ENCODE results near the gene LDAF1.
"Not testable (repeated sequence)": the region's sequence is repeated elsewhere in the genome, so short reads cannot be mapped to it uniquely, and the experiment has no call there.

LDAF1 gene

GRCh38 chr16:21163576-21163975, 5.1 kb downstream of the LDAF1 start:
- TF ChIP-seq, protein P1, sequence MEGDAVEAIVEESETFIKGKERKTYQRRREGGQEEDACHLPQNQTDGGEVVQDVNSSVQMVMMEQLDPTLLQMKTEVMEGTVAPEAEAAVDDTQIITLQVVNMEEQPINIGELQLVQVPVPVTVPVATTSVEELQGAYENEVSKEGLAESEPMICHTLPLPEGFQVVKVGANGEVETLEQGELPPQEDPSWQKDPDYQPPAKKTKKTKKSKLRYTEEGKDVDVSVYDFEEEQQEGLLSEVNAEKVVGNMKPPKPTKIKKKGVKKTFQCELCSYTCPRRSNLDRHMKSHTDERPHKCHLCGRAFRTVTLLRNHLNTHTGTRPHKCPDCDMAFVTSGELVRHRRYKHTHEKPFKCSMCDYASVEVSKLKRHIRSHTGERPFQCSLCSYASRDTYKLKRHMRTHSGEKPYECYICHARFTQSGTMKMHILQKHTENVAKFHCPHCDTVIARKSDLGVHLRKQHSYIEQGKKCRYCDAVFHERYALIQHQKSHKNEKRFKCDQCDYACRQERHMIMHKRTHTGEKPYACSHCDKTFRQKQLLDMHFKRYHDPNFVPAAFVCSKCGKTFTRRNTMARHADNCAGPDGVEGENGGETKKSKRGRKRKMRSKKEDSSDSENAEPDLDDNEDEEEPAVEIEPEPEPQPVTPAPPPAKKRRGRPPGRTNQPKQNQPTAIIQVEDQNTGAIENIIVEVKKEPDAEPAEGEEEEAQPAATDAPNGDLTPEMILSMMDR (IDR thresholded peaks at IDR 0.05; ENCODE audit: low read depth, low read length, missing control alignments), result no peak
- H3K4me3 ChIP-seq (ENCODE audit: low read depth, low read length), result no peak overlapping the region
- no peak for DNase-seq (ENCODE audit: low read depth)

DNA sequence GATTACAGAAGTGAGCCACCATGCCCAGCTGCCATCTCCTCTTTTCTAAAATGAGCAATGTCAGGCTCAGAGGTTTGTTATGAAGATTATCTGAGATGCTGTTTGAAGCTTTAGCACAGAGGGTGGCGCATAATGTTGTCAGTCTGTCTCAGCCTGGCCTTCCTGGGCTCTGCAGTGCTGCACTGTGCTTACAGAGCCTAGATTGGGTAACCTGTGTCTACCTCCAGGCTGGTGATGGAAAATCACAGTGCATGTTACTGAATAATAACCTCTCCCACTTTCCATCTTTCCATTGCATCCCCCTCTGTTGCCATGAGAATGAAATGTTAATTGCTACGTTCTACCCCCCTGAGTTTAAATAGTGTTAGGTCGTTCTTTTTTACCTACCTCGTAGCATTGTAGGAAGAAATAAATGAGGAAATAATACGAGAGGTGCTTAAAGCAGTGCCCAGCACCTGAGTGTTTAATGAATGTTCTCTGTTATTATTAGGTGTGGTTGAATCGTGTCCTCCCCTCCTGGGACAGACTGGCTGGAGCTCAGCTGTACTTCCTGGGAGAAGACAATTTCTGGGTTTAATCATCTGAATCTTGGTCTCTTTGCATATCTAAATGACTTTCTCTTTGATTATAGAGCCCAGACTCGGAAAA, 6.2 kb downstream of the LDAF1 start:
- no peak for DNase-seq (ENCODE audit: low read depth)
- TF ChIP-seq, protein P1 (IDR thresholded peaks at IDR 0.05; ENCODE audit: low read depth, low read length, missing control alignments), result no peak
- H3K4me3 ChIP-seq (ENCODE audit: low read depth, low read length), result no peak overlapping the region

DNA sequence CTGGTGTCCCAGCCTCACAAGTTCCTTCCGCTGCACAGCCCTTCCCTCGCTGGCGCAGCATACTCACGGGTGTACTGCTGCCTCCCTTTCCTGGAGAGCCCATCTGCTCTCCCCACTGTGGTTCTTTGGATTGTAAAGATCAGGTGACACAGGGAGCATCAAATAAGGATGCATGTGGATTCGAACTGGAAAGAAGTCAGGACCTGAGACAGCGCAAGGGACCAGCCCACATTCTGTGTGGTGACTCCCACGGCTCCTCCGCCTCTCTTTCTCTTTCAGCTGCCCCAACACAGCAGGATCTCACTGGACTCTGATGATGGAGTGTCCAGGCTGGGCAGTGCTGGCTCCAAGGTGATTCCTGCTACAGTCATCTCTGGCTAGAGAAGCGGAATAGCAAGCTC, 8.1 kb downstream of the LDAF1 start:
- DNase-seq (ENCODE audit: low read depth), result no peak
- TF ChIP-seq, protein P1 (IDR thresholded peaks at IDR 0.05; ENCODE audit: low read depth, low read length, missing control alignments), result no peak
- H3K4me3 ChIP-seq (ENCODE audit: low read depth, low read length), result no peak overlapping the region

- DNase-seq (ENCODE audit: low read depth), result no peak
- no peak overlapping the region for H3K4me3 ChIP-seq (ENCODE audit: low read depth, low read length)
- TF ChIP-seq, protein P1 (IDR thresholded peaks at IDR 0.05; ENCODE audit: low read depth, low read length, missing control alignments), result no peak
Measured at GRCh38 chr16:21167360-21167759, 8.9 kb downstream of the LDAF1 start.

DNA sequence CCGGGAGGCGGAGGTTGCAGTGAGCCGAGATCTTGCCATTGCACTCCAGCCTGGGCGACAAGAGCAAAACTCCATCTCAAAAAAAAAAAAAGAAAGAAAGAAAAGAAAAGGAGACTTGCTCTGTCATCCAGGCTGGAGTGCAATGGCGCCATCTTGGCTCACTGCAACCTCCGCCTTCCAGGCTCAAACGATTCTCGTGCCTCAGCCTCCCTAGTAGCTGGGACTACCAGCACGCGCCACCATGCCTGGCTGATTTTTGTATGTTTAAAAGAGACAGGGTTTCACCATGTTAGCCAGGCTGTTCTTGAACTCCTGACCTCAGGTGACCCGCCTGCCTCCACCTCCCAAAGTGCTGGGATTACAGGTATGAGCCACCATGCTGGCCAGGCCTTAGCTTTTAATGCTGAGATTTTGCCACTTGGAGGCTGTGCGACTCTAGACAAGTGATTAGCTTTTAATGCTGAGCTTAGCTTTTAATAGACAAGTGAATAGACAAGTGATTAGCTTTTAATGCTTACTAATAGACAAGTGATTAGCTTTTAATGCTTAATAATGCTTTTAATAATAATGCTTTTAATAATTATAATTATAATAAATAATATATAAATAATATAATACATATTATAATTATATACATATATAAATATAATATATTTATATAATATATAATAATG, 9.6 kb downstream of the LDAF1 start:
- TF ChIP-seq, protein P1 (IDR thresholded peaks at IDR 0.05; ENCODE audit: low read depth, low read length, missing control alignments), result no peak
- no peak overlapping the region for H3K4me3 ChIP-seq (ENCODE audit: low read depth, low read length)
- no peak for DNase-seq (ENCODE audit: low read depth)

GRCh38 chr16:21169249-21169981, 10.9 kb downstream of the LDAF1 start:
- TF ChIP-seq, protein P1 (IDR thresholded peaks at IDR 0.05; ENCODE audit: low read depth, low read length, missing control alignments), result no peak
- H3K4me3 ChIP-seq (ENCODE audit: low read depth, low read length), result no peak overlapping the region
- DNase-seq (ENCODE audit: low read depth), result no peak

GRCh38 chr16:21170116-21170515, 11.6 kb downstream of the LDAF1 start:
- not testable (repeated sequence) for H3K4me3 ChIP-seq (ENCODE audit: low read depth, low read length); DNase-seq (ENCODE audit: low read depth)

Data from GM12864 (cell line).